HEK293T (cell line): ENCODE data around the gene ZNF521.

ENCODE experiments used
- ARNT ChIP-seq: fragments of 450-650 bp; IDR thresholded peaks from 2 replicates; pipeline ENCODE4 v1.6.1; 2017; ENCODE audit warnings: mild to moderate bottlenecking
- BHLHE40 ChIP-seq: fragments of 450-650 bp; IDR thresholded peaks from 2 replicates; pipeline ENCODE4 v1.6.1; 2016; ENCODE audit warnings: mild to moderate bottlenecking, moderate library complexity, borderline replicate concordance
- CTBP1 ChIP-seq: fragments of 450-650 bp; IDR thresholded peaks from 2 replicates; pipeline ENCODE4 v1.6.1; 2016; ENCODE audit warnings: borderline replicate concordance
- FOXA1 ChIP-seq: fragments of 450-650 bp; IDR thresholded peaks from 2 replicates; pipeline ENCODE4 v1.6.1; 2016; ENCODE audit warnings: mild to moderate bottlenecking
- FOXK2 ChIP-seq: fragments of 450-650 bp; IDR thresholded peaks from 2 replicates; pipeline ENCODE4 v1.6.1; 2016; ENCODE audit warnings: mild to moderate bottlenecking
- FOXM1 ChIP-seq: fragments of 450-650 bp; IDR thresholded peaks from 2 replicates; pipeline ENCODE4 v1.6.1; 2017; ENCODE audit warnings: mild to moderate bottlenecking, borderline replicate concordance
- NFRKB ChIP-seq: fragments of 450-650 bp; IDR thresholded peaks from 2 replicates; pipeline ENCODE4 v1.6.1; 2016; ENCODE audit warnings: mild to moderate bottlenecking, moderate library complexity
- PKNOX1 ChIP-seq: fragments of 450-650 bp; IDR thresholded peaks from 2 replicates; pipeline ENCODE4 v1.6.1; 2016
- SUZ12 ChIP-seq: fragments of 450-650 bp; IDR thresholded peaks from 2 replicates; pipeline ENCODE4 v1.6.1; 2016; ENCODE audit warnings: mild to moderate bottlenecking
- TARDBP ChIP-seq: fragments of 450-650 bp; IDR thresholded peaks from 2 replicates; pipeline ENCODE4 v1.6.1; 2016

- TF ChIP-seq BHLHE40 (no peak), ARNT (no peak), FOXM1 (no peak), NFRKB (no peak), PKNOX1 (no peak), CTBP1 (no peak), TARDBP (no peak), FOXK2 (no peak), SUZ12 (no peak), FOXA1 (no peak)
These were observed 5.4 kb downstream of the ZNF521 start for GRCh38 chr18:25346561-25346960.
